Endothelial cell of umbilical vein (primary cell): ENCODE measurements around the gene PARP1. TPM values are rescaled to one million over a fixed set of nuclear protein-coding genes. Genes with fewer than 3 reads are reported as not detected.

Experiments
- BruUV-seq: library from RNA; stranded (reverse); fragments of 400-500 nt; replicated peaks from 2 replicates; lab custom pipeline; 2021; lab: Mats Ljungman, UMichigan
- CTCF ChIA-PET: fragments of 300-600, 350-600 bp; sonication (Branson Sonifier 250); formaldehyde crosslinking; loops from one replicate; lab custom pipeline; 2021; ENCODE audit warnings: antibody characterized with exemption, inconsistent platforms; lab: Charles Lee
- POLR2A ChIA-PET: fragments of 300-600, 350-600 bp; sonication (Branson Sonifier 250); formaldehyde crosslinking; loops from one replicate; lab custom pipeline; 2021; ENCODE audit warnings: antibody characterized with exemption, inconsistent platforms; lab: Charles Lee
- DNase-seq: peaks from one replicate; pipeline ENCODE4 v3.0.0-alpha.2; 2011; ENCODE audit warnings: low read depth, low spot score
- FAIRE-seq: peaks from 2 replicates; lab custom pipeline; 2011; peaks lifted over from hg19 to GRCh38; lab: Jason Lieb, UNC
- H2AFZ ChIP-seq: 2 replicates; pipeline ENCODE4 v1.6.0; 2012; ENCODE audit warnings: low read depth, low read length, control low read depth, inconsistent platforms
- H3K27ac ChIP-seq: 2 replicates; pipeline ENCODE4 v1.5.1; 2011; ENCODE audit warnings: low read depth, mild to moderate bottlenecking, control low read depth, low read length, moderate library complexity; ENCODE audit not compliant: insufficient read depth
- H3K27me3 ChIP-seq, 2 experiments: 2 replicates each; pipeline versions ENCODE4 v1.6.0 to v1.6.1; 2011; ENCODE audit warnings: low read length in 2 of 2, mixed read lengths in 1 of 2; ENCODE audit not compliant: control insufficient read depth in 2 of 2, insufficient read depth in 2 of 2
- H3K36me3 ChIP-seq, 2 experiments: 2 replicates in 1 of 2; 3 replicates in 1 of 2; pipeline ENCODE4 v1.5.1; 2011; ENCODE audit warnings: low read length in 2 of 2, mild to moderate bottlenecking in 1 of 2, moderate library complexity in 1 of 2; ENCODE audit not compliant: control insufficient read depth in 2 of 2, insufficient read depth in 2 of 2; ENCODE audit errors: extremely low read depth in 1 of 2
- H3K4me1 ChIP-seq: 3 replicates; pipeline ENCODE4 v1.5.1; 2011; ENCODE audit warnings: mild to moderate bottlenecking, low read length; ENCODE audit not compliant: control insufficient read depth, insufficient read depth; ENCODE audit errors: extremely low read depth
- H3K4me2 ChIP-seq: 2 replicates; pipeline ENCODE4 v1.6.1; 2011; ENCODE audit warnings: low read length, control low read depth, mixed read lengths; ENCODE audit not compliant: insufficient read depth
- H3K4me3 ChIP-seq, 3 experiments: fragments of 200-600 bp in 1 of 3; sonication (generic), shearing (Covaris generic) in 1 of 3; replicated peaks in 1 of 3; 2 replicates each; pipeline ENCODE4 v1.5.1; 2011 to 2016; ENCODE audit warnings: control low read depth in 3 of 3, low read length in 3 of 3, mild to moderate bottlenecking in 2 of 3, inconsistent platforms in 1 of 3, low read depth in 1 of 3, moderate library complexity in 1 of 3; ENCODE audit not compliant: insufficient read depth in 1 of 3
- H3K79me2 ChIP-seq: 2 replicates; pipeline ENCODE4 v1.6.0; 2012; ENCODE audit warnings: low read length, inconsistent platforms; ENCODE audit not compliant: control insufficient read depth, insufficient read depth
- H3K9ac ChIP-seq: replicated peaks from 2 replicates; pipeline ENCODE3; 2011; ENCODE audit warnings: low read length, control low read depth; ENCODE audit not compliant: insufficient read depth; ENCODE audit errors: extremely low read depth
- H3K9me1 ChIP-seq: replicated peaks from 3 replicates; pipeline ENCODE4 v1.6.0; 2011; ENCODE audit warnings: mild to moderate bottlenecking, low read length; ENCODE audit not compliant: control insufficient read depth, insufficient read depth; ENCODE audit errors: extremely low read depth
- H3K9me3 ChIP-seq: replicated peaks from 2 replicates; pipeline ENCODE4 v1.5.1; 2012; ENCODE audit warnings: low read length, inconsistent platforms; ENCODE audit not compliant: control insufficient read depth, insufficient read depth
- H4K20me1 ChIP-seq: replicated peaks from 2 replicates; pipeline ENCODE3; 2011; ENCODE audit warnings: mild to moderate bottlenecking, low read length; ENCODE audit not compliant: control insufficient read depth, insufficient read depth; ENCODE audit errors: extremely low read depth
- CTCF ChIP-seq, 2 donors: IDR thresholded peaks; 1 replicate in 1 of 2; 2 replicates in 1 of 2; pipeline ENCODE4 v1.5.1; 2011; ENCODE audit warnings: low read length in 2 of 2, mild to moderate bottlenecking in 2 of 2, moderate library complexity in 2 of 2, control low read depth in 1 of 2, inconsistent platforms in 1 of 2, low read depth in 1 of 2; ENCODE audit not compliant: insufficient read depth in 1 of 2; ENCODE audit errors: extremely low read depth in 1 of 2
- EZH2 ChIP-seq: IDR thresholded peaks from 2 replicates; pipeline ENCODE4 v1.6.1; 2012; ENCODE audit warnings: borderline replicate concordance, low read depth, mild to moderate bottlenecking, moderate library complexity, low read length, inconsistent platforms; ENCODE audit not compliant: severe bottlenecking
- FOS ChIP-seq: IDR thresholded peaks from 2 replicates; pipeline ENCODE4 v1.6.1; 2011; ENCODE audit warnings: mild to moderate bottlenecking, low read length, moderate library complexity, borderline replicate concordance; ENCODE audit not compliant: insufficient read depth
- GATA2 ChIP-seq: IDR thresholded peaks from 2 replicates; pipeline ENCODE4 v1.7.0; 2011; ENCODE audit warnings: low read depth, mild to moderate bottlenecking, moderate library complexity, mixed read lengths, low read length; ENCODE audit not compliant: insufficient read length, insufficient read depth
- JUN ChIP-seq: IDR thresholded peaks from 2 replicates; pipeline ENCODE4 v1.6.1; 2011; ENCODE audit warnings: borderline replicate concordance, low read depth; ENCODE audit not compliant: insufficient read length, insufficient read depth
- MAX ChIP-seq: IDR thresholded peaks from 2 replicates; pipeline ENCODE4 v1.6.1; 2011; ENCODE audit not compliant: insufficient read depth, insufficient read length
- MYC ChIP-seq: IDR thresholded peaks from one replicate; pipeline ENCODE4 v1.6.1; 2011; ENCODE audit warnings: mild to moderate bottlenecking, low read depth, low read length
- POLR2A ChIP-seq: IDR thresholded peaks from 2 replicates; pipeline ENCODE4 v1.6.1; 2012; ENCODE audit warnings: low read depth, mild to moderate bottlenecking, control low read depth, low read length
- POLR2AphosphoS5 ChIP-seq: IDR thresholded peaks from 2 replicates; pipeline ENCODE4 v1.6.1; 2012; ENCODE audit warnings: low read depth, mild to moderate bottlenecking, control low read depth, low read length, moderate library complexity; ENCODE audit not compliant: insufficient read depth
- dilution Hi-C: fragments of 300-500 bp; cut with MboI; formaldehyde crosslinking; loops from one replicate; pipeline ENCODE4 v1.15.0; 2019; ENCODE audit warnings: low sequenced_read_pairs; ENCODE audit not compliant: extremely low pct_ligation_motif_present
- intact Hi-C: fragments of 100-400 bp; cut with micrococcal nuclease; formaldehyde crosslinking; loops from one replicate; pipeline ENCODE4 v1.10.0; 2022
- polyA plus RNA-seq, 4 experiments: library from polyadenylated mRNA; depleted of rRNA in 3 of 4; stranded (reverse) in 3 of 4; unstranded in 1 of 4; fragments of >200 nt; gene quantifications; 2 replicates each; pipeline versions ENCODE4 v1.2.1 to v1.2.3, GENCODE V29; 2011 to 2012; ENCODE audit warnings: missing spikeins in 1 of 4
- total RNA-seq: library from RNA; stranded (reverse); gene quantifications from 2 replicates; pipeline ENCODE4 v1.2.3, GENCODE V29; 2021

PARP1 gene
- total and polyA plus RNA-seq, 2 donors (not counting 3 experiments of a cell fraction or from before 2014, with no cell fraction given) = 136 to 160 TPM

- Histone ChIP-seq H3K36me3 (no peaks in the 10 kb centered on the region), H3K4me2 (no peak overlapping the region), H3K9me3 (no peaks in the 10 kb centered on the region), H3K9ac (no peak overlapping the region), H3K27me3 (peaks cover 7 to 8% of the 10 kb centered on the region in 2 experiments), H2AFZ (no peak overlapping the region), H4K20me1 (no peaks in the 10 kb centered on the region), H3K79me2 (no peaks in the 10 kb centered on the region), H3K9me1 (no peaks in the 10 kb centered on the region), H3K4me3 (no peak overlapping the region), H3K27ac (no peak overlapping the region), H3K4me1 (no peaks in the 10 kb centered on the region)
- DNase-seq (no peak), FAIRE-seq (no peak)
- dilution Hi-C loops (no loop called here), intact Hi-C loops (no loop called here)
- POLR2A ChIA-PET = no interaction called here
- no TSS peak for BruUV-seq
- TF ChIP-seq CTCF (IDR thresholded peaks at IDR 0.05; ENCODE audit: extremely low read depth in 1 of 2, insufficient read depth in 1 of 2, low read depth in 1 of 2, low read length in 2 of 2) (no peak), POLR2AphosphoS5 (no peak), MAX (no peak), GATA2 (no peak), FOS (no peak), JUN (no peak), MYC (no peak), EZH2 (no peak), POLR2A (no peak)
- CTCF ChIA-PET = interaction anchor here (7.4 kb wide), 1 partner anchor 13 kb away, joined by 29 read pairs; the partner anchor contains the start of gene PARP1
Measured at GRCh38 chr1:226420897-226421296, 13.0 kb upstream of the PARP1 start.
